T follicular helper cell (primary cell): ENCODE measurements around the gene ZNF681.
A peak's percentile ranks its signal among the peaks of the same experiment; 100 is the strongest.
"Not testable (repeated sequence)": the region's sequence is repeated elsewhere in the genome, so short reads cannot be mapped to it uniquely, and the experiment has no call there.

Experiments used
- DNase-seq: peaks from one replicate; pipeline ENCODE4 v3.0.0-alpha.2; 2020; ENCODE audit warnings: low read depth
- total RNA-seq, 2 experiments: gene quantifications; one replicate each; lab custom pipeline; 2026; lab: John Stamatoyannopoulos, UW

The ZNF681 gene
- 10.3 to 29.0 reads per million in 2 experiments for total RNA-seq

GRCh38 chr19:23758187-23759074 lies at the start of gene ZNF681:
ZNF681 (minus strand) TSS chr19:23758891; CDS start chr19:23758749, 142 bp downstream.
- peak; percentile 84 for DNase-seq

GRCh38 chr19:23804676-23805075 lies 46.0 kb upstream of the ZNF681 start:
- no peak for DNase-seq

- DNase-seq = no peak
These were observed 43.6 kb upstream of the ZNF681 start for GRCh38 chr19:23802290-23802689.

GRCh38 chr19:23801803-23802202 lies 43.1 kb upstream of the ZNF681 start:
- DNase-seq = no peak

- DNase-seq = no peak
These were observed 42.2 kb upstream of the ZNF681 start for GRCh38 chr19:23800868-23801267.

- no peak for DNase-seq
These were observed 41.6 kb upstream of the ZNF681 start for GRCh38 chr19:23800271-23800670.

- peak; percentile 43 for DNase-seq
These were observed 40.6 kb upstream of the ZNF681 start for GRCh38 chr19:23799321-23799720.

- DNase-seq = no peak
These were observed 36.8 kb upstream of the ZNF681 start for GRCh38 chr19:23795462-23795861.

- DNase-seq = no peak
These were observed 34.1 kb upstream of the ZNF681 start for GRCh38 chr19:23792784-23793183.

GRCh38 chr19:23790641-23791488 lies 32.2 kb upstream of the ZNF681 start:
- DNase-seq = no peak

GRCh38 chr19:23789246-23789645 lies 30.6 kb upstream of the ZNF681 start:
- no peak for DNase-seq

GRCh38 chr19:23788411-23788810 lies 29.7 kb upstream of the ZNF681 start:
- no peak for DNase-seq

- DNase-seq = no peak
These were observed 28.4 kb upstream of the ZNF681 start for GRCh38 chr19:23787106-23787505.

- DNase-seq = no peak
These were observed 27.3 kb upstream of the ZNF681 start for GRCh38 chr19:23785982-23786381.

- no peak for DNase-seq
These were observed 25.6 kb upstream of the ZNF681 start for GRCh38 chr19:23784274-23784673.

- no peak for DNase-seq
These were observed 24.9 kb upstream of the ZNF681 start for GRCh38 chr19:23783636-23784035.

- no peak for DNase-seq
These were observed 21.0 kb upstream of the ZNF681 start for GRCh38 chr19:23779645-23780044.

- DNase-seq = no peak
These were observed 19.9 kb upstream of the ZNF681 start for GRCh38 chr19:23778566-23778965.

GRCh38 chr19:23778036-23778435 lies 19.3 kb upstream of the ZNF681 start:
- DNase-seq = not testable (repeated sequence)

GRCh38 chr19:23777216-23777615 lies 18.5 kb upstream of the ZNF681 start:
- no peak for DNase-seq

GRCh38 chr19:23776507-23777205 lies 18.0 kb upstream of the ZNF681 start:
- DNase-seq = no peak

GRCh38 chr19:23774524-23774971 lies 15.9 kb upstream of the ZNF681 start:
- DNase-seq = no peak
